A549 (cell line): ENCODE data around the gene BUB1B. TPM values are rescaled to one million over a fixed set of nuclear protein-coding genes. Genes with fewer than 3 reads are reported as not detected.
"Not testable (repeated sequence)": the region's sequence is repeated elsewhere in the genome, so short reads cannot be mapped to it uniquely, and the experiment has no call there.

Experiments
- ATAC-seq, 2 experiments: fragments of 200-7000 bp in 1 of 2; fragments of >200 bp in 1 of 2; cut with Nextera tagmentation in 1 of 2; cut with Tn5 transposase in 1 of 2; 3 replicates each; pipeline versions ENCODE4 v1.8.0 to v1.9.1; 2018 to 2020; ENCODE audit warnings: mild to moderate bottlenecking in 1 of 2, moderate library complexity in 1 of 2
- CTCF ChIA-PET: fragments of 300-600 bp; sonication (Branson Sonifier 250); formaldehyde crosslinking; extraction: SDS; loops from one replicate; lab custom pipeline; 2021; ENCODE audit warnings: antibody characterized with exemption, inconsistent platforms; lab: Yijun Ruan, JAX
- POLR2A ChIA-PET: fragments of 350-600 bp; formaldehyde crosslinking; extraction: SDS; loops from one replicate; lab custom pipeline; 2021; ENCODE audit warnings: antibody characterized with exemption, inconsistent platforms; lab: Yijun Ruan, JAX
- DNase-seq, 2 experiments: peaks; one replicate each; pipeline versions ENCODE4 v3.0.0 to v3.0.0-alpha.2; 2011 to 2016; ENCODE audit warnings: low read depth in 1 of 2, low spot score in 1 of 2
- FAIRE-seq: peaks from 2 replicates; lab custom pipeline; 2011; peaks lifted over from hg19 to GRCh38; lab: Jason Lieb, UNC
- H3K27ac ChIP-seq, 2 experiments: fragments of >200 bp; sonication (Bioruptor Twin); formaldehyde crosslinking; 3 replicates each; pipeline ENCODE4 v1.5.1; 2016 to 2017
- H3K4me1 ChIP-seq: fragments of >200 bp; sonication (Bioruptor Twin); formaldehyde crosslinking; 3 replicates; pipeline ENCODE4 v1.6.1; 2016
- H3K4me2 ChIP-seq: fragments of >200 bp; sonication (Bioruptor Twin); formaldehyde crosslinking; 3 replicates; pipeline ENCODE4 v1.6.1; 2016
- H3K4me3 ChIP-seq: fragments of >200 bp; sonication (Bioruptor Twin); formaldehyde crosslinking; 3 replicates; pipeline ENCODE4 v1.5.1; 2016
- H3K9me3 ChIP-seq: fragments of >200 bp; sonication (Bioruptor Twin); formaldehyde crosslinking; 3 replicates; pipeline ENCODE4 v1.6.1; 2016
- CBX2 ChIP-seq: fragments of 200-600 bp; sonication (generic); IDR thresholded peaks from 2 replicates; pipeline ENCODE4 v1.6.1; 2016; ENCODE audit warnings: low read depth, mild to moderate bottlenecking, borderline replicate concordance
- CHD2 ChIP-seq: fragments of 150-350 bp; IDR thresholded peaks from 2 replicates; pipeline ENCODE4 v1.6.1; 2014; ENCODE audit warnings: low read length; ENCODE audit not compliant: partially characterized antibody
- FOSB ChIP-seq: fragments of 250-450 bp; sonication (Bioruptor Pico); IDR thresholded peaks from 2 replicates; pipeline ENCODE4 v1.5.0; 2020; ENCODE audit warnings: mild to moderate bottlenecking, moderate library complexity
- FOSL2 ChIP-seq, 2 experiments: fragments of 450-650 bp in 1 of 2; fragments of >200 bp in 1 of 2; sonication (Bioruptor Twin) in 1 of 2; formaldehyde crosslinking; IDR thresholded peaks; 2 replicates each; pipeline versions ENCODE4 v1.5.0 to v1.6.1; 2016 to 2020; ENCODE audit warnings: mild to moderate bottlenecking in 1 of 2, moderate library complexity in 1 of 2
- HES2 ChIP-seq: fragments of >200 bp; sonication (Bioruptor Twin); formaldehyde crosslinking; IDR thresholded peaks from 2 replicates; pipeline ENCODE4 v1.6.1; 2016
- HEYL ChIP-seq: fragments of 250-450 bp; sonication (Bioruptor Pico); IDR thresholded peaks from 2 replicates; pipeline ENCODE4 v1.8.0; 2021; ENCODE audit warnings: mild to moderate bottlenecking, moderate library complexity
- HOXB13 ChIP-seq: fragments of 250-450 bp; sonication (Bioruptor Pico); IDR thresholded peaks from 2 replicates; pipeline ENCODE4 v1.5.0; 2020; ENCODE audit warnings: low read depth, mild to moderate bottlenecking, moderate library complexity
- MAFK ChIP-seq: fragments of 450-650 bp; IDR thresholded peaks from 2 replicates; pipeline ENCODE4 v1.6.1; 2014; ENCODE audit not compliant: partially characterized antibody
- RAD21 ChIP-seq, 2 experiments: fragments of >200 bp in 1 of 2; sonication (Bioruptor Twin) in 1 of 2; formaldehyde crosslinking in 1 of 2; IDR thresholded peaks in 1 of 2; conservative IDR thresholded peaks in 1 of 2; 2 replicates in 1 of 2; 3 replicates in 1 of 2; pipeline ENCODE4 v1.6.1; 2012 to 2018; ENCODE audit warnings: inconsistent platforms in 1 of 2
- RNF2 ChIP-seq: fragments of 200-600 bp; sonication (generic); IDR thresholded peaks from 2 replicates; pipeline ENCODE4 v1.6.1; 2016; ENCODE audit warnings: low read depth, mild to moderate bottlenecking, antibody characterized with exemption, moderate library complexity, borderline replicate concordance
- USF2 ChIP-seq: fragments of 450-650 bp; IDR thresholded peaks from 2 replicates; pipeline ENCODE4 v1.6.1; 2014; ENCODE audit warnings: antibody characterized with exemption
- ZFP36 ChIP-seq: fragments of 450-650 bp; IDR thresholded peaks from 2 replicates; pipeline ENCODE4 v1.6.1; 2014; ENCODE audit warnings: borderline replicate concordance; ENCODE audit not compliant: partially characterized antibody
- ZSCAN20 ChIP-seq: fragments of 250-450 bp; sonication (Bioruptor Pico); IDR thresholded peaks from 2 replicates; pipeline ENCODE4 v1.8.0; 2022; ENCODE audit warnings: mild to moderate bottlenecking, moderate library complexity
- WGBS: methylation state at CpG from one replicate; pipeline ENCODE4 v1.1.6; 2017; ENCODE audit errors: missing lambda C conversion rate; 5-methylcytosine and 5-hydroxymethylcytosine counted together
- polyA plus RNA-seq, 4 experiments: library from polyadenylated mRNA; depleted of rRNA in 3 of 4; stranded (reverse); fragments of >200 nt; fragmentation: RNase III in 1 of 4; extraction: RNeasy Plus Mini Kit Qiagen cat#74134 plus additional on column Dnase treatment in 1 of 4; gene quantifications; 2 replicates in 3 of 4; 3 replicates in 1 of 4; pipeline ENCODE4 v1.2.3, GENCODE V29; 2011 to 2017
- TF ChIP-seq, protein P1 (sequence below): fragments of 250-450 bp; sonication (Bioruptor Pico); IDR thresholded peaks from 2 replicates; pipeline ENCODE4 v1.5.0; 2021; ENCODE audit warnings: mild to moderate bottlenecking, moderate library complexity, borderline replicate concordance

The BUB1B gene
- polyA plus RNA-seq, 2 of the 4 experiments (the other 2 are of a cell fraction) = 37.5 to 50.2 TPM

GRCh38 chr15:40121911-40122638 lies 38.8 kb upstream of the BUB1B start:
- ATAC-seq = no peak
- Histone ChIP-seq H3K4me2 (no peak overlapping the region), H3K27ac (no peak overlapping the region), H3K4me1 (no peaks in the 10 kb centered on the region), H3K9me3 (no peaks in the 10 kb centered on the region), H3K4me3 (no peak overlapping the region)
- ChIA-PET POLR2A (interaction anchor here (0.6 kb wide), 1 partner anchor 402 kb away, joined by 4 read pairs; no protein-coding TSS in a partner anchor), CTCF (interaction anchor here (1.2 to 2.4 kb wide), 2 partner anchors 13 to 18 kb away, joined by 5 to 11 read pairs; partner anchors contain the start of gene BMF)
- no peak for DNase-seq
- WGBS = 81% methylated on average over 6 of the region's 6 CpGs
- TF ChIP-seq CHD2 (no peak), CBX2 (no peak), MAFK (no peak), RNF2 (no peak)
- TF ChIP-seq, all 56 proteins: peak for 0
- no peak for FAIRE-seq

- H3K4me3 ChIP-seq, H3K27ac ChIP-seq, DNase-seq, FAIRE-seq, ATAC-seq, H3K4me2 ChIP-seq, H3K9me3 ChIP-seq, H3K4me1 ChIP-seq, POLR2A ChIA-PET: not testable (repeated sequence)
- WGBS = 87% methylated on average over 1 of the region's 1 CpG
- CTCF ChIA-PET = interaction anchor here (1.2 to 1.9 kb wide), 2 partner anchors 9 to 18 kb away, joined by 3 to 6 read pairs; no protein-coding TSS in a partner anchor
Observed at GRCh38 chr15:40122989-40123388, 37.9 kb upstream of the BUB1B start.

DNA sequence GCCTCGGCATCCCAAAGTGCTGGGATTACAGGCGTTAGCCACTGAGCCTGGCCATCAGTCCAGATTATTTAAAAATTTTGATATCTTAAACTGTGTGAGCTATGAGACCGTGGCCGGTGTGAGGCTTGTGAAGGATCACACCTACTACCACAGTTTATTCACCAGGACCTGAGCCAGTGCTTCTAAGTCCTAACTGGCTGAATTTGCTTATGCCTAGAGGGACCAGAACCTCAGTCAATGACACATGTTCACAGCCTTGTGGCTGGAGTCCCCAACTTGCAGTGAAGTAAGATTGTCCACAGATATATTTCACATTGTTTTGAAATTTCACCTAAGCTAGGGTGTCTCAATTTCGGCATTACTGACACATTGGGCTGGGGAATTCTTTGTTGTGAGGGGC lies 37.0 kb upstream of the BUB1B start:
- H3K27ac ChIP-seq, H3K4me2 ChIP-seq, POLR2A ChIA-PET, H3K4me1 ChIP-seq, ATAC-seq, H3K9me3 ChIP-seq, FAIRE-seq, H3K4me3 ChIP-seq, DNase-seq: not testable (repeated sequence)
- 100% methylated on average over 3 of the region's 5 CpGs for WGBS
- CTCF ChIA-PET = interaction anchor here (1.2 to 1.9 kb wide), 2 partner anchors 9 to 19 kb away, joined by 3 to 6 read pairs; no protein-coding TSS in a partner anchor

DNA sequence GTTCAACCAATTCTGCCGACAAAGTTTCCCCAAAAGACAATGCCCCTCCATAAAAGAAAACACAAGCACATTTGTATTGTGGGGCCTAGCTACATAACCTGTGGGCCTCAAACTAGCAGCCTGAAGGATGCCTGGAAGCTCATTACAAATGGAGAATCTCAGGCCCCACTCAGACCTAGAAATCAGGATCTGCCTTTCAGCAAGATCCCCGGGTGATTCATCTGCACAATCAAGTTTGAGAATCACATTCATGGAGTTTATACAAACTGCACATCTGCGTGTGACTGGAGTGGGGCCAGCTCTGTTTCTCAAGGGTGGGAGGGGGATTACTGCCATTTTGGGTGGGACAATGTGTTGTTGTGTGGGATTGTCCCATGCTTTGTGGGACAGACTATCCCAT lies 36.5 kb upstream of the BUB1B start:
- H3K9me3 ChIP-seq, FAIRE-seq, H3K4me3 ChIP-seq, H3K4me1 ChIP-seq, H3K27ac ChIP-seq, POLR2A ChIA-PET, DNase-seq, H3K4me2 ChIP-seq, ATAC-seq: not testable (repeated sequence)
- CTCF ChIA-PET = interaction anchor here (1.2 to 1.9 kb wide), 2 partner anchors 10 to 19 kb away, joined by 3 to 6 read pairs; no protein-coding TSS in a partner anchor
- WGBS = 89% methylated on average over 3 of the region's 3 CpGs

DNA sequence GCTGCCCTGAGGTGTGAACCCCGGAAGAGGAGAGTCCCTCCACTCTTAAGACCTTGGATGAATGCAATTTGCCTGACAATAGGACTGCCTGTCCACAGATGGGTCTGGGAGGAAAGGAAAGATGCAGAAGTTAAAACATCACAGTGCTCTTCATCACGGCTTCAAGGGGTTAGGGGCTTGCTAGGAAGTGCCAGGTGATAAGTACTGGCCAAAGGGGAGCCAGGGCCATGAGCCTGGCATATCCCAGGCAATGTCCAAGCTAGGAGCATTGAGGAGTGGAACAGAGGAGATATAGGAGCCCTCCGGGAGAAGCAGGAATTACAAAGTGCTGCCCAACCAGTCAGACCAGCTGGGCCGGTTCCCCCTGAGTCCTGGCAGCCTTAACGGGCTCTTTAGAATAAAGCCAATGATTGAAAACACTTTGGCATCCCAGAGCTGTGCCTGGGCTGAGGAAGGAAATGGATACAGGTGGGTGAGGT lies 36.0 kb upstream of the BUB1B start:
- H3K4me3 ChIP-seq, H3K27ac ChIP-seq, DNase-seq, H3K4me2 ChIP-seq, POLR2A ChIA-PET, H3K4me1 ChIP-seq, FAIRE-seq, H3K9me3 ChIP-seq, ATAC-seq: not testable (repeated sequence)
- 75% methylated on average over 5 of the region's 5 CpGs for WGBS
- CTCF ChIA-PET = interaction anchor here (1.9 kb wide), 1 partner anchor 20 kb away, joined by 6 read pairs; no protein-coding TSS in a partner anchor

DNA sequence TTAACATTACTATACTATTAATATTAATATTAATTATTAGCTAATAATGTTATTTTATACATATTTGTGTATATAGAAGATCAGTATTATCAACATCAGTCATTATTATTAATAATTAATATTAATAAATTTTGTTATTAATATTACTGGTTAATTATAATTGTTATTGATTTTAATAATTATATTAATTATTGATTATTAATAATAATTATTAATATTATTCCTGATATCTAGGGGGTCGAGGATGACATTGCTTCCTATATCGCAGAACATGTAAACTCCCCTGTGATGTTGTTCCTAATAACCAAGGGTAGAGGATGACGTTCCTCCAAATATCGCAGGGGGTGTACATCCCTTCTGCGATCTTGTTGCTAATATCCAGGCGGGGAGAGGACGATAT lies 34.9 kb upstream of the BUB1B start:
- Histone ChIP-seq H3K27ac (no peak overlapping the region), H3K4me3 (no peak overlapping the region), H3K4me1 (no peaks in the 10 kb centered on the region), H3K9me3 (no peaks in the 10 kb centered on the region), H3K4me2 (no peak overlapping the region)
- ChIA-PET POLR2A (interaction anchor here (0.5 to 0.6 kb wide), 2 partner anchors 27 to 67 kb away, joined by 4 read pairs; no protein-coding TSS in a partner anchor), CTCF (no interaction called here)
- TF ChIP-seq RNF2 = no peak
- TF ChIP-seq HOXB13 = no peak
- no peak for TF ChIP-seq HEYL
- no peak for TF ChIP-seq RAD21 (conservative IDR thresholded peaks at IDR 0.05 in 1 of 2, IDR thresholded peaks at IDR 0.05 in 1 of 2)
- no peak for TF ChIP-seq HES2
- no peak for TF ChIP-seq FOSB (CRISPR knock-in tag)
- TF ChIP-seq, protein P1, sequence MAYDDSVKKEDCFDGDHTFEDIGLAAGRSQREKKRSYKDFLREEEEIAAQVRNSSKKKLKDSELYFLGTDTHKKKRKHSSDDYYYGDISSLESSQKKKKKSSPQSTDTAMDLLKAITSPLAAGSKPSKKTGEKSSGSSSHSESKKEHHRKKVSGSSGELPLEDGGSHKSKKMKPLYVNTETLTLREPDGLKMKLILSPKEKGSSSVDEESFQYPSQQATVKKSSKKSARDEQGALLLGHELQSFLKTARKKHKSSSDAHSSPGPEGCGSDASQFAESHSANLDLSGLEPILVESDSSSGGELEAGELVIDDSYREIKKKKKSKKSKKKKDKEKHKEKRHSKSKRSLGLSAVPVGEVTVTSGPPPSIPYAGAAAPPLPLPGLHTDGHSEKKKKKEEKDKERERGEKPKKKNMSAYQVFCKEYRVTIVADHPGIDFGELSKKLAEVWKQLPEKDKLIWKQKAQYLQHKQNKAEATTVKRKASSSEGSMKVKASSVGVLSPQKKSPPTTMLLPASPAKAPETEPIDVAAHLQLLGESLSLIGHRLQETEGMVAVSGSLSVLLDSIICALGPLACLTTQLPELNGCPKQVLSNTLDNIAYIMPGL (CRISPR knock-in tag) = no peak
- TF ChIP-seq USF2 = no peak
- no peak for TF ChIP-seq FOSL2 (IDR thresholded peaks at IDR 0.05)
- TF ChIP-seq FOSL2 (CRISPR knock-in tag; IDR thresholded peaks at IDR 0.05) = no peak
- TF ChIP-seq ZSCAN20 (CRISPR knock-in tag) = no peak
- no peak for TF ChIP-seq ZFP36
- DNase-seq (no peak), ATAC-seq (no peak), FAIRE-seq (no peak)
- 80% methylated on average over 7 of the region's 7 CpGs for WGBS
